IgD-negative memory B cell (primary cell): ENCODE measurements around the gene FOXR1. TPM values are rescaled to one million over a fixed set of nuclear protein-coding genes. Genes with fewer than 3 reads are reported as not detected.
"Not testable (repeated sequence)": the region's sequence is repeated elsewhere in the genome, so short reads cannot be mapped to it uniquely, and the experiment has no call there.

Experiments used
- H3K27ac Mint-ChIP-seq, 3 donors: one replicate each; pipeline ENCODE4 v1.8.0; 2020 to 2022; ENCODE audit warnings: mild to moderate bottlenecking in 3 of 3, mixed read lengths in 3 of 3, moderate library complexity in 1 of 3
- H3K27me3 Mint-ChIP-seq: one replicate; pipeline ENCODE4 v1.8.0; 2021; ENCODE audit warnings: mixed read lengths
- H3K36me3 Mint-ChIP-seq: one replicate; pipeline ENCODE4 v1.8.0; 2020; ENCODE audit warnings: mild to moderate bottlenecking, mixed read lengths
- H3K4me1 Mint-ChIP-seq, 3 donors: one replicate each; pipeline ENCODE4 v1.8.0; 2020 to 2022; ENCODE audit warnings: mixed read lengths in 3 of 3, mild to moderate bottlenecking in 1 of 3
- H3K4me3 Mint-ChIP-seq, 4 donors: one replicate each; pipeline ENCODE4 v1.8.0; 2020 to 2022; ENCODE audit warnings: mild to moderate bottlenecking in 4 of 4, mixed read lengths in 4 of 4, moderate library complexity in 3 of 4
- H3K9me3 Mint-ChIP-seq, 3 donors: one replicate each; pipeline ENCODE4 v1.8.0; 2020 to 2021; ENCODE audit warnings: mixed read lengths in 3 of 3, mild to moderate bottlenecking in 1 of 3
- polyA plus RNA-seq: library from polyadenylated mRNA; unstranded; fragments of 300-500 nt; fragmentation: Illumina TruSeq; gene quantifications from one replicate; pipeline ENCODE4 v1.2.3, GENCODE V29; 2021

FOXR1 gene
- polyA plus RNA-seq, 1 donor from 2014 or later = not detected

DNA sequence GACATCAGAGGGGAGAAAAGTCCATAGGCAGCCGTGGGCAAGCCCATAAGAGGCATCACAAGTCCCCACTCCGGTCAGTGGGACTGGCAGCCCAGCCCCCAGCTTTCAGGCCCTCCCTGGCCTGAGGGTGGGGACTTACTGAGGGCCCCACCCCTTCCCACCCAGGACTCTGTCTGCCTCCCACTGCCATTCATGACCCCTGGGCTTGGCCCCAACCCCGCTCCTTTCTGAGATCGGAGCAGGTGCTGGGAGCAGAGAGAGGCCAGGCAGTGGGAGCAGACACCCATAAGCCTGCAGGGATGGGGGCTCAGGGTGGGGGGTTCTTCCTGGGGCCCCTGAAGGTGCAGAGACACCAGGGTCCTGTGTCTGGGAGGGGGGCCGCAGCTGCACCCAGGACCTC lies 10.4 kb upstream of the FOXR1 start:
- no peak overlapping the region for H3K27ac Mint-ChIP-seq
- H3K27me3 Mint-ChIP-seq = peaks cover 7% of the 10 kb centered on the region
- H3K4me1 Mint-ChIP-seq = peaks cover 0 to 3% (median 0%) of the 10 kb centered on the region in 3 donors
- H3K9me3 Mint-ChIP-seq = no peaks in the 10 kb centered on the region
- H3K4me3 Mint-ChIP-seq = no peak overlapping the region
- H3K36me3 Mint-ChIP-seq = peaks cover 3% of the 10 kb centered on the region

DNA sequence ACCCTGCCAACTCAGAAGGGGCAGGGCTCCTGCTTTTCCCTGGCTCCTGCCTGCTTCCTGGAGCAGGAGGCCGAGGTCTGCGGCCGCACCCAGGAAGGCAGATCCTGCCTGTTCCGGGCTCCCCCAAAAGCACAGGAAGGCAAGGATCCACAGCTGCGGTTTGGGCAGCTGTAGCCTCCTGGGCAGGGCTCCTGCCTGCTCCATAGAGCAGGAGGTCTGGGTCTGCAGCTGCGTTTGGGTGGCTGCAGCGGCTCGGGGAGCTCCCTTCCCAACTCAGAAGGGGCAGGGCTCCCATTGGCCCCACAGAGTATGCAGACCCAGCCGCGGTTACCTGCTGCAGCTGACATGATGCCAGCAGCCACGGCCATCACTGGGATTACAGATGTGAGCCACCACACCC lies 10.0 kb upstream of the FOXR1 start:
- H3K36me3 Mint-ChIP-seq = peaks cover 3% of the 10 kb centered on the region
- H3K9me3 Mint-ChIP-seq = no peaks in the 10 kb centered on the region
- H3K27me3 Mint-ChIP-seq = peaks cover 5% of the 10 kb centered on the region
- H3K4me1 Mint-ChIP-seq = peaks cover 0 to under 1% (median 0%) of the 10 kb centered on the region in 3 donors
- no peak overlapping the region for H3K4me3 Mint-ChIP-seq
- no peak overlapping the region for H3K27ac Mint-ChIP-seq

DNA sequence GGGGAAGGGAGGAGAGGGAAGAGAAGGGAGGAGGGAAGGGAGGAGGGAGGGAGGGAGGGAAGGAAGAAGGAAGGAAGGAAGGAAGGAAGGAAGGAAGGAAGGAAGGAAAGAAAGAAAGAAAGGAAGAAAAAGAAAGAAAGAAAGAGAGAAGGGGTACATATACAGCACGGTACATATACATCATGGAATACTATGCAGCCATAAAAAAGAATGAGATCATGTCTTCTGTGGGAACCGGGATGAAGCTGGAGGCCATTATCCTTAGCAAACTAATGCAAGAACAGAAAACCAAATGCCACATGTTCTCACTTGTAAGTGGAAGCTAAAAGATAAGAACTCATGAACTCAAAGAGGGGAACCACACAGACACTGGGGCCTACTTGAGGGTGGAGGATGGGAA lies 2.1 kb upstream of the FOXR1 start:
- not testable (repeated sequence) for H3K4me3 Mint-ChIP-seq, H3K9me3 Mint-ChIP-seq, H3K4me1 Mint-ChIP-seq, H3K27me3 Mint-ChIP-seq, H3K36me3 Mint-ChIP-seq
- H3K27ac Mint-ChIP-seq = peak overlapping the region in 1 of 3 donors; percentile 53

DNA sequence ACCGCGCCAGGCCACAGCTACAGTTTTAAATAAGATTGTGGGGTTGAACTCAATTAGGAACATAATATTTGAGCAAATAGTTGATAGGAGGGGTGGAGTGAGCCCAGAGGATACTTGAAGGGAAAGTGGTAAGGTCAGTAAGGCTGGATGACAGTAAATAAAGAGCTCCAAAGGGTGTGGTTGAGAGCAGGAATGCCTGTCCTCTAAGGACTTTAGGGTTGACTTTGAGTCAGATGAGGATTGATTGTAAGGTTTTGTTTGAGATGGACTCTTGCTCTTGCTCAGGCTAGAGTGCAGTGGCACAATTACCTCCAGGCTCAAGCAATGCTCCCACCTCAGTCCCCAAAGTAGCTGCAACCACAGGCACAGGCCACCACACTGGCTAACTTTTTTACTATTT lies 2.4 kb downstream of the FOXR1 start:
- Mint-ChIP-seq H3K36me3 (no peaks in the 10 kb centered on the region), H3K4me1 (no peaks in the 10 kb centered on the region), H3K4me3 (no peak overlapping the region), H3K27me3 (peaks cover 20% of the 10 kb centered on the region), H3K27ac (no peak overlapping the region), H3K9me3 (peaks cover 0 to 2% (median 0%) of the 10 kb centered on the region in 3 donors)

DNA sequence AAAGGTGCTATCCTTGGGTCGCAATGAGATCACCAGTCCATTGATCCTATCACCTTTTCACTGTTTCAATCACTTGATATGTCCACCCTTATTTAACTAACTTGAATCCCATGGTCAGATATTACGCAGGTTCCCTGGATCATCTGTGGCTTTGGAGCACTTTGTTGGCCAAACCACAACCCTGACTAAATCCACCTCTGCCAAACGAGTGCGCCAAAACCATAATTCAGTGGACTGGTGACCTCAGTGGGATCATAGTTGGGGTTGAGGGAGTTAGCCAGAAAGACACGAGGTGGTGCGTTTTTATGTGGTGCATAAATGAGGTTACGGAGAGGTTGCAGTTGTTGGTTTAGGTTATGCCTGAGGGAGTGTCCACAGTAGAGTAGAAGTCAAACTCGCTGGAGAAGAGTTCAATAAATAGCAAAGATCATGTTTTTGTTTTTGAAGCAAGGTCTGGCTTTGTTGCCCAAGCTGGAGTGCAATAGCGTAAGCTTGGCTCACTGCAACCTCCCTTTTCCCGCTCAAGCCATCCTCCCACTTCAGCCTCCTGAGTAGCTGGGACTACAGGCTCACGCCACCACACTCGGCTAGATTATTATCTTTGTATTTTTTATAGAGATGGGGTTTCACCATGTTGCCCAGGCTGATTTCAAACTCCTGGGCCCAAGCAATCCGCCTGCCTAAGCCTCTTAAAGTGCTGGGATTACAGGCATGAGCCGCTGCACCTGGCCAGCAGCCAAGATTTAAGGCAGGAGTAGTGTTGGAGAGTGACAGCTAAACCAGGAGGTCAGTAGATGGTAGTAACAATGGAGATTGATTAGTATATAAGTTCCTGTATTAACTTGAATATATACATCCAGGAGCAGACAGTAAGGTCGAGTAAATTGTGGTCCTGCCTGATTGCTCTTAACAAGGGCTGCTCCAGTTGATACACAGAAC lies 4.5 kb downstream of the FOXR1 start:
- H3K4me3 Mint-ChIP-seq = no peak overlapping the region
- H3K27ac Mint-ChIP-seq = no peak overlapping the region
- H3K9me3 Mint-ChIP-seq = peaks cover 0 to 2% (median 0%) of the 10 kb centered on the region in 3 donors
- peaks cover 21% of the 10 kb centered on the region for H3K27me3 Mint-ChIP-seq
- H3K4me1 Mint-ChIP-seq = peaks cover 0 to 2% (median 0%) of the 10 kb centered on the region in 3 donors
- no peaks in the 10 kb centered on the region for H3K36me3 Mint-ChIP-seq

DNA sequence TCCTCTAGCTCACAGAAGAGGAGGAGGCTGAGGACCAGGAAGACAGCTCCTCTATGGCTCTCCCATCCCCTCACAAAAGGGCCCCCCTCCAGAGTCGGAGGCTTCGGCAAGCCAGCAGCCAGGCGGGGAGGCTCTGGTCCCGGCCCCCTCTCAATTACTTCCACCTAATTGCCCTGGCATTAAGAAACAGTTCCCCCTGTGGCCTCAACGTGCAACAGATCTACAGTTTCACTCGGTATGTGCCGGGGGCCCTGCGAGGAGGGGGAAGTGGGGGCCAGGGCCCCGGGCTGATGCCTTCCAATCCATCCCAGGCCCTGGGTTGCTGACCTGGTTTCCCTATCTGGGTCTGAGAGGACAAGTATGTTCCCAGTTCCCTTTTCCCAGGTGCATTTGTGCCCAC lies 7.9 kb downstream of the FOXR1 start:
- H3K27me3 Mint-ChIP-seq = peaks cover 16% of the 10 kb centered on the region
- no peaks in the 10 kb centered on the region for H3K9me3 Mint-ChIP-seq
- peaks cover 0 to 2% (median 0%) of the 10 kb centered on the region in 3 donors for H3K4me1 Mint-ChIP-seq
- no peaks in the 10 kb centered on the region for H3K36me3 Mint-ChIP-seq
- peak overlapping the region in 1 of 4 donors; percentile 68 for H3K4me3 Mint-ChIP-seq
- H3K27ac Mint-ChIP-seq = no peak overlapping the region

DNA sequence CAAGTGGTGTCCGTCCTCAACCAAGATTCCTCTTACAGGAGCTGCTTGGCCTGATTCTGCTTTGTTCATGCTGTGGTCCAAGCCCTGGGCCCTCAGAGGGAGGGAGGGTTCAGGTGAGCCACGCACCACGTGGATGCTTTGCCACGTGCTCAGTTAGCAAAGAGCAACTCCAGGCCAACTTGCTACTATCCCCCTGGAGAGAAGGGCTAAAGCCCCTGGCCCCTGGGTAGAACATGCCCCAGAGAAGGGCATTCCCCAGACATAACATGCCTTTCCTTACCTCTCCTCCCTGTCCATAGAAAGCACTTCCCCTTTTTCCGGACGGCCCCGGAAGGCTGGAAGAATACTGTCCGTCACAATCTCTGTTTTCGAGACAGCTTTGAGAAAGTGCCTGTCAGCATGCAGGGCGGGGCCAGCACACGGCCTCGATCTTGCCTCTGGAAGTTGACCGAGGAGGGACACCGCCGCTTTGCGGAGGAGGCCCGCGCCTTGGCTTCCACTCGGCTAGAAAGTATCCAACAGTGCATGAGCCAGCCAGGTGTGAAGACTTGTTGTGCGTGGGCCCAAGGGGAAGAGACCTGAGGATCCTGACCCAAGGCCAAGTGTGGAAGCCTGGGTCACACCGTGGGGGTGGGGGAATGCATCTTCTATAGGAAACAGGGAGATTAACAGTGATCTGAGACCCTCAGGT lies 8.8 kb downstream of the FOXR1 start:
- Mint-ChIP-seq H3K9me3 (no peaks in the 10 kb centered on the region), H3K36me3 (no peaks in the 10 kb centered on the region), H3K27me3 (peaks cover 11% of the 10 kb centered on the region), H3K27ac (no peak overlapping the region), H3K4me1 (peaks cover 0 to 2% (median 0%) of the 10 kb centered on the region in 3 donors), H3K4me3 (no peak overlapping the region)

DNA sequence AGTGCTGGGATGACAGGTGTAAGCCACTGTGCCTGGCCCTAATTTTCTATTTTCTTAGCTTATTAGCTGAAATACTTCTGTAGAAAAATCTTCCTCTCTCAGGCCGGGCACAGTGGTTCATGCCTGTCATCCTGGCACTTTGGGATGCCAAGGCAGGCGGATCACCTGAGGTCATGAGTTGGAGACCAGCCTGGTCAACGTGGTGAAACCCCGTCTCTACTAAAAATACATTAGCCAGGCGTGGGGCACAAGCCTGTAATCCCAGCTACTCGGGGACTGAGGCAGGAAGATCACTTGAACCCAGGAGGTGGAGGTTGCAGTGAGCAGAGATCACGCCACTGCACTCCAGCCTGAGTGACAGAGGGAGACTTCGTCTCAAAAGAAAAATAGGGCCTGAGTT lies 12.8 kb downstream of the FOXR1 start:
- not testable (repeated sequence) for H3K9me3 Mint-ChIP-seq, H3K27me3 Mint-ChIP-seq, H3K27ac Mint-ChIP-seq, H3K36me3 Mint-ChIP-seq, H3K4me3 Mint-ChIP-seq, H3K4me1 Mint-ChIP-seq

DNA sequence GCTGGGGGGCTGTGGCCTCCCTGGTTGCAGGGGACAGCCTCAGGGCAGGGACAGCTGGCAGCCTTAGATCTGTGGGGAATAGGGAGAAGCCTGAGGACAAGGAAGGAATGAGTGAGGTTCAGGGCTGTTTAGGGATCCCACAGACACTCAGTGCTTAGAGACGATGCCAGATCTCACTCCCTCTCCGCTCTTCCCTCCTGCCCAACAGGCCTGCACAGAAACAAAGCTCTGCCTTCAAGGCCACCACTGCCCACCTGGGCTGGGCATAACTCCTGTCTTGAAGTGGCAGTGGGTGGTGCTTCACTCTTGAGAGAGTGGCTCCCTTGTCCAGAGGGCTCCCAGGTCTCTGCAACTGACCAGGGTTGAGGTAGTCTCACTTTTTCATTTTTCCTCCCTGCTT lies 13.3 kb downstream of the FOXR1 start:
- H3K4me3 Mint-ChIP-seq = no peak overlapping the region
- no peaks in the 10 kb centered on the region for H3K9me3 Mint-ChIP-seq
- no peak overlapping the region for H3K27ac Mint-ChIP-seq
- H3K36me3 Mint-ChIP-seq = no peaks in the 10 kb centered on the region
- peaks cover 3% of the 10 kb centered on the region for H3K27me3 Mint-ChIP-seq
- no peaks in the 10 kb centered on the region for H3K4me1 Mint-ChIP-seq

DNA sequence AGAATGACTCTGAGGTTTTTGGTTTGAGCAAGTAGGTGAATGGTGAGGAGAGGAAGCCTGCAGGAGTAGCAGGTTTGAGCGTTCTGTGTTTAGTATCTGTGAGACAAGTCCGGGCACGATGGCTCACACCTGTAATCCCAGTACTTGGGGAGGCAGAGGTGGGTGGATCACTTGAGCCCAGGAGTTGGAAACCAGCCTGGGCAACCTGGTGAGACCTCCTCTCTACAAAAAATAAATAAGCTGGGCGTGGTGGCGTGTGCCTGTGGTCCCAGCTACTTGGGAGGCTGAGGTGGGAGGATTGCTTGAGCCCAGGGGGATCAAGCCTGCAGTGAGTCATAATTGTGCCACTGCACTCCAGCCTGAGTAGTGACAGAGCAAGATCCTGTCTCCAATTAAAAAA lies 16.7 kb downstream of the FOXR1 start:
- Mint-ChIP-seq H3K36me3 (no peaks in the 10 kb centered on the region), H3K4me3 (no peak overlapping the region), H3K27ac (no peak overlapping the region), H3K4me1 (no peaks in the 10 kb centered on the region), H3K27me3 (no peaks in the 10 kb centered on the region), H3K9me3 (no peaks in the 10 kb centered on the region)

DNA sequence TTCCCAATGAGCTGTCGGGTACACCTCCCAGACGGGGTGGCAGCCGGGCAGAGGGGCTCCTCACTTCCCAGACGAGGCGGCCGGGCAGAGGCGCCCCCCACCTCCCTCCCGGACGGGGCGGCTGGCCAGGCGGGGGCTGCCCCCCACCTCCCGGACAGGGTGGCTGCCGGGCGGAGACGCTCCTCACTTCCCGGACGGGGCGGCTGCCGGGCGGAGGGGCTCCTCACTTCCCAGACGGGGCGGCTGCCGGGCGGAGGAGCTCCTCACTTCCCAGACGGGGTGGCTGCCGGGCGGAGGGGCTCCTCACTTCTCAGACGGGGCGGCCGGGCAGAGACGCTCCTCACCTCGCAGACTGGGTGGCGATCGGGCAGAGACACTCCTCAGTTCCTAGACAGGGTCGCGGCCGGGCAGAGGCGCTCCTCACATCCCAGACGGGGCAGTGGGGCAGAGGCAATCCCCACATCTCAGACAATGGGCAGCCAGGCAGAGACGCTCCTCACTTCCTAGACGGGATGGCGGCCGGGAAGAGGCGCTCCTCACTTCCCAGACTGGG lies 20.0 kb downstream of the FOXR1 start:
- not testable (repeated sequence) for H3K27me3 Mint-ChIP-seq, H3K27ac Mint-ChIP-seq, H3K4me1 Mint-ChIP-seq, H3K36me3 Mint-ChIP-seq, H3K9me3 Mint-ChIP-seq, H3K4me3 Mint-ChIP-seq

DNA sequence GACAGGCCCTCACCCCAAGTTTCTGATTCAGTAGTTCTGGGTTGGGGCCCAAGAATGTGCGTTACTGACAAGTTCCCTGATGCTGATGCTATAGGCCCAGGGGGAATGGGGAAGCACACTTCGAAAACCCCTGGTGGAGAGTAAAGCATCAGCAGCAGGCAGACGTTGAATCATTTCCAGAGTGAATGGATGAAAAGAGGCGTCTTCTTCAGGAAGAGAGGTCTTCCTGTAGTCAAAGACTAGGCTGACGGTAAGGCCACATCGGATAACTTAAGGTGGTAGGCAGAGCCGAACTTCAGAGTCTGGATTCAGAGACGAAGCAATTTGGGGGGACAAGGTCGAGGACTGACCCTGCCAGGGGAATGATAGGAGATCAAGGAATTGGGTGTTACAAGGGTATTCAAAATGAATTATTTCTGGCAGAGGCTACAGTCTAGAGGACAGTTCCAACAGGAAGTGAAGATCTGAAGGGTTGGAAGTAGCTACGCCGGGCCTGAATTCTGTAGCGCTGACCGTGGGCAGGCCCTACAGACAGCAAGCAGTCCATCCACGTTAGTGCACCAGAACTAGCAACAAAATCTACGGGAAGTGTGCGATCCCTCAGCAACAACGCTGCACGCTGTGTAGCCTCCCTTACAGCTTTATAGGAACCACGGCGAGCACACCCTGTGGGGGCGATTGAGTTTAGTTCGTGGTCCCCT lies 25.5 kb downstream of the FOXR1 start:
- Mint-ChIP-seq H3K36me3 (peaks cover 3% of the 10 kb centered on the region), H3K9me3 (no peaks in the 10 kb centered on the region), H3K4me1 (peaks cover 21 to 30% (median 23%) of the 10 kb centered on the region in 3 donors), H3K27ac (peak overlapping the region; percentile 87 to 94 (median 93)), H3K27me3 (no peaks in the 10 kb centered on the region), H3K4me3 (peak overlapping the region; percentile 95 to 98 (median 96))

DNA sequence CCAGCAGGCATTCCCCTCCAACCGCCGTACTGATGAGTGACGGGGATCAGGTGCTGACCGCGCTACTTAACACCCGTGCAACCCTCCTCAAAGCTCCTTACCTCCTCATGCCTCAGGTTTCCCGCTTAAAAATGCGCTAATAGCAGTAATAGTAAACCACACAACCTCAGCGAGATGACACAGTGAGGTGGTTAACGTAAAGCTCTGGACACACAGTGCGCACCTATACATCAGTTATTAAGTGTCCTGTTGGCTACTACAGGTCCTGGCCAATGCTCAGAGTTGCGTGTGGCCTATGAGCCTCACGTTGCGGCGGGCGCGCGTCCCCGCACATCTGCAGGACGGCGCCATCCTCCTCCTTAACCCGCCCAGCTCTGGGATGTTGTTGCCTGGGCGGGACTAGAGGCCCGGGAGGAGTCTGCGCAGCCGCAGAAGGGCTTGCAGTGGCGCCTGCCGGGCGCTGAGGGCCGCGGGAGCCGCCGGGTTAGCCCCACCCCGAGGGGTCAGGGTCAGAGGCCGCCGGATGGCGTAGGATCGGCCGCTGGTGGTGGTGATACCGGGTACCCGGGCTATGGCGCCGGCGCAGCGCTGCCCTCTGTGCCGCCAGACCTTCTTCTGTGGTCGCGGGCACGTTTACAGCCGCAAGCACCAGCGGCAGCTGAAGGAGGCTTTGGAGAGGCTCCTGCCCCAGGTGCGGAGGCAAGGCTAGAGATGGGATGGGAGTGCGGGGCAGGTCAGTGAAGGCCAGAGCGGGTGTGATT lies 26.2 kb downstream of the FOXR1 start, which contains the start of gene CENATAC:
CENATAC (plus strand) TSS at position 512 of the 761 bp plus-strand sequence; CDS start at position 572, 60 bp downstream.
- Mint-ChIP-seq H3K4me3 (peak within 1 kb of the TSS; percentile 95 to 98 (median 96)), H3K27ac (peak within 1 kb of the TSS; percentile 87 to 94 (median 93)), H3K4me1 (peaks cover 21 to 30% (median 23%) of the 10 kb centered on the region in 3 donors), H3K27me3 (no peaks in the 10 kb centered on the region), H3K9me3 (no peaks in the 10 kb centered on the region), H3K36me3 (peaks cover 3% of the 10 kb centered on the region)

DNA sequence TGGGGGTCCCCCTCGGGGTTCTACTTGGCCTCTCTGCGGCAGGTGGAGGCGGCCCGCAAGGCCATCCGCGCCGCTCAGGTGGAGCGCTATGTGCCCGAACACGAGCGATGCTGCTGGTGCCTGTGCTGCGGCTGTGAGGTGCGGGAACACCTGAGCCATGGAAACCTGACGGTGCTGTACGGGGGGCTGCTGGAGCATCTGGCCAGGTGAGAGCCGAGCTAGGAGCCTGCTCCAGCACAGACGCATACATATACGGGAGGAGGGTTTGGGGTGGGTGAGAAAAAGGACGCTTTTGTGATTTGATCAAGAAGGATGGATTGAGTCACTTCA lies 26.8 kb downstream of the FOXR1 start:
- H3K36me3 Mint-ChIP-seq = peaks cover 5% of the 10 kb centered on the region
- H3K9me3 Mint-ChIP-seq = no peaks in the 10 kb centered on the region
- peak overlapping the region; percentile 87 to 94 (median 93) for H3K27ac Mint-ChIP-seq

More for the DNA sequence above, 26.8 kb downstream of the FOXR1 start:
- Mint-ChIP-seq H3K4me1 (peaks cover 21 to 30% (median 23%) of the 10 kb centered on the region in 3 donors), H3K27me3 (no peaks in the 10 kb centered on the region), H3K4me3 (peak overlapping the region; percentile 95 to 98 (median 96))
